Measurements from ENCODE around the gene UQCC2.

The UQCC2 gene

DNA sequence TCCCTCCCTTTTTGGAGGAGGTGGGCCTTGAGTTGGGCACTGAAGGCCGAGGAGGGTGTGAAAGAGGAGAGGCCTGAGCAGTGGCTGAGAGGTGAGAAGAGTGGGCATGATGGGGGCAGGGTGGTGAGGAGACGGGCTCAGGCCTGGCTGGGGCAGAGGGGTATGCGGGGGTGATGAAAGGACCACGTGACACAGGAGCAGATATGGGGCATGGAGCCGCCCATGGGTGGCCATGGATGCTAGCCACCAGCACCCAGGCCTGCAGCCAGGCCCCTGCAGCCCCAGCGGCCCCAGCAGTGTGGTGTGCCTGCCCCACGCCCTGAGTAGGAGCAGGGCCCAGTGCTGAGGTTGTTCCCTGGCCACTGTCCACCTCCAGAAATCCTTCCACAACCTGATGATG, 26.5 kb downstream of the UQCC2 start:
- FAIRE-seq (no peak), DNase-seq (ENCODE audit: insufficient read length) (no peak)
- TF ChIP-seq TAF1 (IDR thresholded peaks at IDR 0.05; ENCODE audit: borderline replicate concordance, low read depth, low read length) (no peak), POLR2A (IDR thresholded peaks at IDR 0.05; ENCODE audit: low read depth, low read length) (no peak), POLR2AphosphoS5 (IDR thresholded peaks at IDR 0.05; ENCODE audit: low read depth, low read length) (no peak)

- DNase-seq (ENCODE audit: insufficient read length) (no peak), FAIRE-seq (no peak)
- TF ChIP-seq POLR2A (IDR thresholded peaks at IDR 0.05; ENCODE audit: low read depth, low read length): no peak
- no peak for TF ChIP-seq POLR2AphosphoS5 (IDR thresholded peaks at IDR 0.05; ENCODE audit: low read depth, low read length)
- TF ChIP-seq TAF1 (IDR thresholded peaks at IDR 0.05; ENCODE audit: borderline replicate concordance, low read depth, low read length): no peak
Observed at GRCh38 chr6:33684428-33684896, 27.0 kb downstream of the UQCC2 start.

GRCh38 chr6:33683576-33684427, 27.7 kb downstream of the UQCC2 start:
- TF ChIP-seq POLR2AphosphoS5 (IDR thresholded peaks at IDR 0.05; ENCODE audit: low read depth, low read length): no peak
- no peak for TF ChIP-seq POLR2A (IDR thresholded peaks at IDR 0.05; ENCODE audit: low read depth, low read length)
- TF ChIP-seq TAF1 (IDR thresholded peaks at IDR 0.05; ENCODE audit: borderline replicate concordance, low read depth, low read length): no peak
- FAIRE-seq (no peak), DNase-seq (ENCODE audit: insufficient read length) (no peak)

DNA sequence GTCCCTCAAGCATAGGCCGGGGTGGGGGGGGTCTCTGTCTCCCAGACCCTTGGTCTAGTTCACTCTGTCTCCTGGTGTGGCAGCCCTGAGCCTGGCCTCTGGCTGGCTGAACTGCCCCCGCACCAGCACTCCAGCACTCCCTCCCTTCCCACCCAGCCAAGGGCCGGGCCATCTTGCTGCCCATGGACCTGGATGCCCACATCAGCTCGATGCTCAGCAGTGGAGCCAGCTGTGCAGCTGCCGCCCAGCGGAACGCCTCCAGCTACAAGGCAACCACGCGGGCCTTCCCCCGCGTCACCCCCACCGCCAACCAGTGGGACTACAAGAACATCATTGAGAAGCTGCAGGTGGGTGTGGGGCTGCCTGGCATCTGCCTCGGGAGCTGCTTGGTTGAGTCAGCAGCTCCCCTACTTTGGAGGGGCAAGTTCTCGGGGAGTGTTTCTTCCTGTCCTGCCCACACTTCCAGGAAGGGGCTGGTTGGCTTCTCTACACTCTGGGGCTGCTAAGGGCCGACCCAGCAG, 28.4 kb downstream of the UQCC2 start:
- no peak for FAIRE-seq
- no peak for TF ChIP-seq POLR2AphosphoS5 (IDR thresholded peaks at IDR 0.05; ENCODE audit: low read depth, low read length)
- TF ChIP-seq POLR2A (IDR thresholded peaks at IDR 0.05; ENCODE audit: low read depth, low read length): no peak
- TF ChIP-seq TAF1 (IDR thresholded peaks at IDR 0.05; ENCODE audit: borderline replicate concordance, low read depth, low read length): no peak
- DNase-seq (ENCODE audit: insufficient read length): no peak

GRCh38 chr6:33682341-33682740, 29.2 kb downstream of the UQCC2 start:
- DNase-seq (ENCODE audit: insufficient read length): no peak
- TF ChIP-seq POLR2A (IDR thresholded peaks at IDR 0.05; ENCODE audit: low read depth, low read length) (no peak), POLR2AphosphoS5 (IDR thresholded peaks at IDR 0.05; ENCODE audit: low read depth, low read length) (no peak), TAF1 (IDR thresholded peaks at IDR 0.05; ENCODE audit: borderline replicate concordance, low read depth, low read length) (no peak)
- no peak for FAIRE-seq

- TF ChIP-seq TAF1 (IDR thresholded peaks at IDR 0.05; ENCODE audit: borderline replicate concordance, low read depth, low read length): no peak
- no peak for TF ChIP-seq POLR2AphosphoS5 (IDR thresholded peaks at IDR 0.05; ENCODE audit: low read depth, low read length)
- TF ChIP-seq POLR2A (IDR thresholded peaks at IDR 0.05; ENCODE audit: low read depth, low read length): no peak
- no peak for FAIRE-seq
- DNase-seq (ENCODE audit: insufficient read length): no peak
Observed at GRCh38 chr6:33679761-33680160, 31.7 kb downstream of the UQCC2 start.

DNA sequence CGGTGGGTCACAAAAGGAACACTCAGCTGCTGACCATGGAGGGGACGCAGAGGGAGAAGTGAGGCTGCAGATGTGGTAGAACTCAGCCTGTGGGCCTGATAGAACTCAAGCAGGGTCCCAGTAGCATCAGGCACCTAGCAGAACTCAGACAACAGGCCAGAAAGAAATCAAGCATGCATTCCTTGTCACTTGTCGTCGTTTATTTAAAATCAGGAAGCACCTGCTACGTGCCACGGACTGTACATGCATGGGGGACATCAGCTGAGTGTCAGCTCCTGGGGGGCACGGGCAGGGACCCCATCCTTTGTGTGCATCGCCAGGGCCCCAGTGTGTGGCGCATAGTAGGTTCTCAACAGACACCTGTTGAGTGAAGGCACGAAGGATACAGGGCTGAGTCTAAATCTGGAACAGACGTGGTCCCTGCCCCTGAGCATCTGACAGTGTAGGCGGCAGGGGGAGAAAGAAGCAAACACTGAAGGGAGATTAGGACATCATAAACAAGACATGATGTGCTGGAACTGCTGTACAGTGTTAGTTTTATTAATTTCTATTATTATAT, 32.5 kb downstream of the UQCC2 start:
- no peak for FAIRE-seq
- no peak for TF ChIP-seq POLR2A (IDR thresholded peaks at IDR 0.05; ENCODE audit: low read depth, low read length)
- TF ChIP-seq TAF1 (IDR thresholded peaks at IDR 0.05; ENCODE audit: borderline replicate concordance, low read depth, low read length): no peak
- no peak for TF ChIP-seq POLR2AphosphoS5 (IDR thresholded peaks at IDR 0.05; ENCODE audit: low read depth, low read length)
- DNase-seq (ENCODE audit: insufficient read length): no peak

- TF ChIP-seq TAF1 (IDR thresholded peaks at IDR 0.05; ENCODE audit: borderline replicate concordance, low read depth, low read length) (no peak), POLR2A (IDR thresholded peaks at IDR 0.05; ENCODE audit: low read depth, low read length) (no peak), POLR2AphosphoS5 (IDR thresholded peaks at IDR 0.05; ENCODE audit: low read depth, low read length) (no peak)
- FAIRE-seq (no peak), DNase-seq (ENCODE audit: insufficient read length) (no peak)
Observed at GRCh38 chr6:33678233-33678931, 33.1 kb downstream of the UQCC2 start.

DNA sequence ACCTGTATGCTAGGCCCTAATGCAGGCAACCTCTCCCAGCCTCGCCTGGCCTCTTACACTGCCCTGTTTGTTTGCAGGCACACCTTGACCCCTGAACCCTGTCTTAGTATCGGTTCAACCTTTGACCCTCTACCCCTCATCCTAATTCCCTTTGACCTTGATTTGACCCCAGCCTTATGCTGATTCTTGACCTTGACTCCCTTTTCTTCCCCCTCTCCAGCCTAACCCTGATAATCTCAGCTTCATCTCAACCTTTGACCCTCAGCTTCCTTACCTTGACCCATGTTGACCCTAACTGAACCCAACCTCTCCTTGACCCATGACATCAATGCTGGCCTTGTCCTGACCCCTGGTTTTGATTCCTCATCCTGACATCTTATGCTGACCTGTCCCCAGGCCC, 33.8 kb downstream of the UQCC2 start:
- DNase-seq (ENCODE audit: insufficient read length): no peak
- no peak for FAIRE-seq
- TF ChIP-seq POLR2A (IDR thresholded peaks at IDR 0.05; ENCODE audit: low read depth, low read length): no peak
- TF ChIP-seq POLR2AphosphoS5 (IDR thresholded peaks at IDR 0.05; ENCODE audit: low read depth, low read length): no peak
- TF ChIP-seq TAF1 (IDR thresholded peaks at IDR 0.05; ENCODE audit: borderline replicate concordance, low read depth, low read length): no peak

DNA sequence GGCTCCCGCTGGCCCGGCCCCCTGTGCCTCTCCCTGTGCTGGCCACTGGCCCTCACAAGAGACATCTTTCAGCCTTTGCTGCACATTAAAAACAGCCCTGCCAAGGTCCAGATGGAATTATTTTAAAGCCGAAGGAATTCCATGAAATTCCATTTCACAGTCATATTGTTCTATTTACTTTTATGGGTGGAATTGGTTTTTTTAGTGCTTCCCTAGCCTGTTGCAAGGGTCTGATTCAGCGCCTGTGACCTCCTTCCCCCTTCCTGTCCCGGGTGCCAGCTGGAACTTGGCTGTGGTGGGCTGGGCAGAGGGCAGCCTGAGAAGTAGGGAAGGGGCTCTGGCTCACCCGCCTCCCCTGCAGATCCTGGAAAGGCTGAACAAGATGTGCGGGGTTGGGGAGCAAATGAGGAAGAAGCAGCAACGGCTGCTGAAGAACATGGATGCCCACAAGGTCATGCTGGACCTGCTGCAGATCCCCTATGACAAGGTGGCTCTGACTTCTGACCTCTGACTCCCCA, 34.3 kb downstream of the UQCC2 start:
- no peak for DNase-seq (ENCODE audit: insufficient read length)
- no peak for FAIRE-seq
- no peak for TF ChIP-seq POLR2AphosphoS5 (IDR thresholded peaks at IDR 0.05; ENCODE audit: low read depth, low read length)
- TF ChIP-seq POLR2A (IDR thresholded peaks at IDR 0.05; ENCODE audit: low read depth, low read length): no peak
- no peak for TF ChIP-seq TAF1 (IDR thresholded peaks at IDR 0.05; ENCODE audit: borderline replicate concordance, low read depth, low read length)
